ENCODE results near the gene TFAP2E.

The TFAP2E gene

GRCh38 chr1:35619237-35620121 lies 46.4 kb downstream of the TFAP2E start:
- DNase-seq: no peak
- in situ Hi-C loops (cut with MboI; ENCODE audit: low pct_unique_long_range_greater_than_20kb, low sequenced_read_pairs): no loop called here

GRCh38 chr1:35622510-35623178 lies 49.5 kb downstream of the TFAP2E start:
- in situ Hi-C loops (cut with MboI; ENCODE audit: low pct_unique_long_range_greater_than_20kb, low sequenced_read_pairs): no loop called here
- no peak for DNase-seq

GRCh38 chr1:35623832-35624231 lies 50.7 kb downstream of the TFAP2E start:
- DNase-seq: no peak
- in situ Hi-C loops (cut with MboI; ENCODE audit: low pct_unique_long_range_greater_than_20kb, low sequenced_read_pairs): no loop called here

- DNase-seq: no peak
- in situ Hi-C loops (cut with MboI; ENCODE audit: low pct_unique_long_range_greater_than_20kb, low sequenced_read_pairs): no loop called here
Observed at GRCh38 chr1:35629051-35629450, 55.9 kb downstream of the TFAP2E start.

- DNase-seq: no peak
- in situ Hi-C loops (cut with MboI; ENCODE audit: low pct_unique_long_range_greater_than_20kb, low sequenced_read_pairs): no loop called here
Observed at GRCh38 chr1:35631396-35631795, 58.3 kb downstream of the TFAP2E start.

- in situ Hi-C loops (cut with MboI; ENCODE audit: low pct_unique_long_range_greater_than_20kb, low sequenced_read_pairs): no loop called here
- no peak for DNase-seq
Observed at GRCh38 chr1:35633547-35633946, 60.4 kb downstream of the TFAP2E start.

GRCh38 chr1:35637401-35637809 lies 64.3 kb downstream of the TFAP2E start:
- DNase-seq: peak; percentile 67
- in situ Hi-C loops (cut with MboI; ENCODE audit: low pct_unique_long_range_greater_than_20kb, low sequenced_read_pairs): no loop called here

- in situ Hi-C loops (cut with MboI; ENCODE audit: low pct_unique_long_range_greater_than_20kb, low sequenced_read_pairs): no loop called here
- peak; percentile 31 for DNase-seq
Observed at GRCh38 chr1:35640380-35641232, 67.5 kb downstream of the TFAP2E start.

- peak; percentile 95 for DNase-seq
- in situ Hi-C loops (cut with MboI; ENCODE audit: low pct_unique_long_range_greater_than_20kb, low sequenced_read_pairs): no loop called here
Observed at GRCh38 chr1:35641233-35641866, 68.2 kb downstream of the TFAP2E start, which contains the start of gene PSMB2. Gene PSMB2, minus strand, starts transcription at chr1:35641526. Its CDS starts 94 bp downstream, at chr1:35641432.

GRCh38 chr1:35642471-35642955 lies 69.4 kb downstream of the TFAP2E start:
- in situ Hi-C loops (cut with MboI; ENCODE audit: low pct_unique_long_range_greater_than_20kb, low sequenced_read_pairs): no loop called here
- peak; percentile 58 for DNase-seq

GRCh38 chr1:35644204-35644603 lies 71.1 kb downstream of the TFAP2E start:
- in situ Hi-C loops (cut with MboI; ENCODE audit: low pct_unique_long_range_greater_than_20kb, low sequenced_read_pairs): no loop called here
- no peak for DNase-seq
